Trophoblast cell (in vitro differentiated cells and primary cell): ENCODE measurements around the gene FASN.

ENCODE experiments used
- DNase-seq, 2 donors: peaks; one replicate each; pipeline ENCODE4 v3.0.0-alpha.2; 2016
- H2AFZ ChIP-seq: 2 replicates; pipeline ENCODE4 v1.6.1; 2013; ENCODE audit warnings: low read length, moderate library complexity, mild to moderate bottlenecking; ENCODE audit not compliant: insufficient read depth, poor library complexity
- H2AK5ac ChIP-seq: 2 replicates; pipeline ENCODE4 v1.6.1; 2013; ENCODE audit warnings: mild to moderate bottlenecking, low read length
- H2BK120ac ChIP-seq: 2 replicates; pipeline ENCODE4 v1.6.1; 2013; ENCODE audit warnings: low read length, mild to moderate bottlenecking, moderate library complexity; ENCODE audit not compliant: insufficient read depth, poor library complexity
- H2BK12ac ChIP-seq: 2 replicates; pipeline ENCODE4 v1.6.1; 2013; ENCODE audit warnings: mild to moderate bottlenecking, low read length, moderate library complexity
- H2BK5ac ChIP-seq: 2 replicates; pipeline ENCODE4 v1.6.1; 2013; ENCODE audit warnings: low read length, low read depth, moderate library complexity, mild to moderate bottlenecking; ENCODE audit not compliant: poor library complexity
- H3K14ac ChIP-seq: 2 replicates; pipeline ENCODE4 v1.6.1; 2013; ENCODE audit warnings: mild to moderate bottlenecking, low read length
- H3K18ac ChIP-seq: 2 replicates; pipeline ENCODE4 v1.6.1; 2013; ENCODE audit warnings: mild to moderate bottlenecking, low read length
- H3K23ac ChIP-seq: 2 replicates; pipeline ENCODE4 v1.6.1; 2013; ENCODE audit warnings: low read length
- H3K27ac ChIP-seq: 2 replicates; pipeline ENCODE4 v1.5.1; 2013; ENCODE audit warnings: low read depth, mild to moderate bottlenecking, inconsistent platforms, low read length, moderate library complexity
- H3K27me3 ChIP-seq: 2 replicates; pipeline ENCODE4 v1.6.1; 2013; ENCODE audit warnings: inconsistent platforms, mild to moderate bottlenecking, low read length, moderate library complexity; ENCODE audit not compliant: insufficient read depth
- H3K36me3 ChIP-seq, 2 experiments: 1 replicate in 1 of 2; 2 replicates in 1 of 2; pipeline ENCODE4 v1.6.1; 2013; ENCODE audit warnings: low read length in 2 of 2, mild to moderate bottlenecking in 2 of 2, moderate library complexity in 1 of 2; ENCODE audit not compliant: insufficient read depth in 2 of 2, control insufficient read depth in 1 of 2
- H3K4ac ChIP-seq: 2 replicates; pipeline ENCODE4 v1.6.1; 2013; ENCODE audit warnings: low read depth, mild to moderate bottlenecking, low read length, moderate library complexity
- H3K4me1 ChIP-seq, 2 experiments: 1 replicate in 1 of 2; 2 replicates in 1 of 2; pipeline ENCODE4 v1.6.1; 2013; ENCODE audit warnings: low read length in 2 of 2, mild to moderate bottlenecking in 2 of 2, moderate library complexity in 1 of 2; ENCODE audit not compliant: insufficient read depth in 2 of 2, control insufficient read depth in 1 of 2
- H3K4me2 ChIP-seq: 2 replicates; pipeline ENCODE4 v1.6.1; 2013; ENCODE audit warnings: inconsistent platforms, mild to moderate bottlenecking, low read length, moderate library complexity
- H3K4me3 ChIP-seq: 2 replicates; pipeline ENCODE4 v1.5.1; 2013; ENCODE audit warnings: mild to moderate bottlenecking, low read depth, low read length, inconsistent platforms
- H3K79me1 ChIP-seq: one replicate; pipeline ENCODE4 v1.6.1; 2013; ENCODE audit warnings: low read length
- H3K79me2 ChIP-seq: 2 replicates; pipeline ENCODE4 v1.6.1; 2013; ENCODE audit warnings: low read length, mild to moderate bottlenecking; ENCODE audit not compliant: control insufficient read depth, insufficient read depth, poor library complexity
- H3K9ac ChIP-seq: 2 replicates; pipeline ENCODE4 v1.6.1; 2013; ENCODE audit warnings: mild to moderate bottlenecking, low read length
- H3K9me3 ChIP-seq: 2 replicates; pipeline ENCODE4 v1.6.1; 2013; ENCODE audit warnings: low read depth, mild to moderate bottlenecking, control low read depth, inconsistent platforms, low read length; ENCODE audit not compliant: insufficient read depth
- H4K12ac ChIP-seq: 2 replicates; pipeline ENCODE4 v1.6.1; 2013; ENCODE audit warnings: low read depth, mild to moderate bottlenecking, low read length, moderate library complexity
- H4K8ac ChIP-seq: 2 replicates; pipeline ENCODE4 v1.6.1; 2013; ENCODE audit warnings: low read depth, mild to moderate bottlenecking, low read length, moderate library complexity
- H4K91ac ChIP-seq: one replicate; pipeline ENCODE4 v1.6.1; 2013; ENCODE audit warnings: low read depth, mild to moderate bottlenecking, low read length, moderate library complexity
- WGBS: extraction: QIAGEN DNeasy Blood & Tissue Kit; methylation state at CpG from one replicate; pipeline ENCODE4 v1.1.7; 2013; ENCODE audit warnings: missing lambda C conversion rate; ENCODE audit not compliant: insufficient read length, insufficient coverage; ENCODE audit errors: extremely low coverage; 5-methylcytosine and 5-hydroxymethylcytosine counted together

Gene FASN

DNA sequence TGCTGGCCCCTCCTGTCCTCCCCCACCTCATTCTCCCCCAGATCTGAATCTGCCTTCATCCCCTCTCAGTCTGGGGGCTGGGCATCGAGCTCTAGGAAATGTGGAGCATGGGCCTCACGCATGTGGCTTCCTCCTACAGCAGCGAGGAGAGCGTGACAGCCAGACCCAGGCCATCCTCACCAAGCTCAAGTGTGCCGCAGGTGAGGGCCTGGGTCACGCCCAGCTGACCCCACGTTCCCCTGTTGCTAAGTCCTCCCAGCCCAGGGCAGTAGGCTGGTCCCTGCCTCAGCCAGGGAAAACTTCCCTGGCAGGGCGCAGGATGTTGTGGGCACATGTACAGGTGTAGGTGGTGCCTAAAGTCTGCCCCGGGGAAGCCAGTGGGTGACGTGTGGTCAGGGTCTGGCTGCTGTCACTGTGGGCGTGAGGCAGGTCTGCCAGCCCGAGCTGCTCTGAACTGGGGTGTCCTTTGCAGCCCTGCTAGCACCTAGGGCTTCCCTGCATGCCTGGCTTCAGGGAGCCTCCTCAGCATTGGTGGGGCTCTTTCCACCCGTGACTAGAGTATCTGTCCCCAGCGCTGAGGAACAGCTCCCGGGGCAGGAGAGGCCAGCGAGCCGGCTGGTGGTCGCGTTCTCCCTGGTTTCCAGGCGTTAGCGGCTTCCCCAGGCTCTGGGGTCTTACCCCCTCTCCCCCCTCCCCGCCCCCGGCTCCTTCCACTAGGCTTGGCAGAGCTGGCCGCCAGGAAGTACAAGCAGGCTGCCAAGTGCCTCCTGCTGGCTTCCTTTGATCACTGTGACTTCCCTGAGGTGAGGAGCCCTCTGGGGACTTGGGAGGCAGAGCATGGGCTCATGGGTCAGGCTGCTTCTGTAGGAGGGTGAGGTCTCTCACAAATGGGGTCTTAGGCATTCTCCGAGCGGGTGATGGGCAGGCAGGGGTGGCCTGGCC lies 42.7 kb downstream of the FASN start:
- Histone ChIP-seq H4K12ac (no peak overlapping the region), H3K4me1 (peaks cover 13 to 14% of the 10 kb centered on the region in 2 experiments), H4K91ac (no peak overlapping the region), H2AK5ac (no peak overlapping the region), H3K36me3 (peaks cover 69% of the 10 kb centered on the region in 2 experiments), H3K9ac (no peak overlapping the region), H3K4me3 (no peak overlapping the region), H3K4ac (no peak overlapping the region), H3K14ac (no peak overlapping the region), H3K4me2 (no peak overlapping the region), H3K27ac (no peak overlapping the region), H2AFZ (no peak overlapping the region), H3K79me2 (peaks cover 9% of the 10 kb centered on the region), H2BK5ac (no peak overlapping the region), H3K27me3 (no peaks in the 10 kb centered on the region), H3K18ac (no peak overlapping the region), H3K23ac (no peak overlapping the region), H2BK120ac (no peak overlapping the region), H2BK12ac (no peak overlapping the region), H3K9me3 (peaks cover 2% of the 10 kb centered on the region), H4K8ac (no peak overlapping the region), H3K79me1 (peaks cover 4% of the 10 kb centered on the region)
- DNase-seq, result no peak
- no CpG with 5 or more reads among the region's 26 CpGs for WGBS

- WGBS, result no CpG with 5 or more reads among the region's 38 CpGs
These were observed 43.5 kb downstream of the FASN start for GRCh38 chr17:82054351-82055022.

DNA sequence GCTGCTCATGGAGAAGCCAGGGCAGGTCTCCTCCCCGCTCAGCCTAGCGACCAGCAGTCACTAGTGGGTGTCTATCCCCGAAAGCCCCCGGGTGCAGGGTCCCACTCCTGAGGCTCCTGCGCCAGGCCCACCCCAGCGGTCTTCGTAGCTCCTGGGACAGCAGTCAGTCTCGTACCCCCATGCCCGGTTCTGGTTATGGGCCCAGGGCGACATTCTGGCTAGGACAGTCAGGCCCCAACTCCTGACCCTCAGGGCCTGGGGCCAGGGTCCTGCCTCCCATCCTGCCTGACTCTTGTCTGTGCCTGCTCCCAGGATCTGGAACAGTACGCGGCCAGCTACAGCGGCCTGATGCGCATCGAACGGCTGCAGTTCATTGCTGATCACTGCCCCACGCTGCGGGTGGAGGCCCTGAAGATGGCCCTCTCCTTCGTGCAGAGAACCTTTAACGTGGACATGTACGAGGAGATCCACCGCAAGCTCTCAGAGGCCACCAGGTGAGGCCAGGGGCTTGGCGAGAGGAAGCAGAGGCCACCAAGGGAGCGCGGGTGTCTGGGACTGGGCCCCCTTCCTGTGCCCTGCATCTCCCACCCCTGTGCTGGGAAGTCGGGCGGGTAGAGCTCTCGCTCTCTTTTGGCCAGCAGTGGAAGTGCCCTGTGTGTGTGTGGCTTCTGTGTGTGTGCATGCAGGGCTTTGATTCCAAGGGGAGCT lies 44.3 kb downstream of the FASN start:
- no peak overlapping the region for H4K8ac ChIP-seq
- H3K36me3 ChIP-seq, result peaks cover 66 to 71% of the 10 kb centered on the region in 2 experiments
- H3K79me1 ChIP-seq, result peaks cover 4% of the 10 kb centered on the region
- H2AFZ ChIP-seq, result no peak overlapping the region
- H3K9ac ChIP-seq, result peak overlapping the region; percentile 5
- no peak overlapping the region for H3K4ac ChIP-seq
- no peak overlapping the region for H3K27ac ChIP-seq
- no peak overlapping the region for H3K4me3 ChIP-seq
- DNase-seq, result no peak
- peaks cover 14 to 15% of the 10 kb centered on the region in 2 experiments for H3K4me1 ChIP-seq
- H4K12ac ChIP-seq, result no peak overlapping the region
- no peak overlapping the region for H2BK120ac ChIP-seq
- H3K9me3 ChIP-seq, result peaks cover 4% of the 10 kb centered on the region
- H3K79me2 ChIP-seq, result peaks cover 9% of the 10 kb centered on the region
- no peak overlapping the region for H2BK12ac ChIP-seq
- no peak overlapping the region for H4K91ac ChIP-seq
- H3K18ac ChIP-seq, result no peak overlapping the region
- H3K4me2 ChIP-seq, result peak overlapping the region; percentile 100
- no peak overlapping the region for H2BK5ac ChIP-seq
- no peaks in the 10 kb centered on the region for H3K27me3 ChIP-seq
- no CpG with 5 or more reads among the region's 28 CpGs for WGBS
- no peak overlapping the region for H3K14ac ChIP-seq
- no peak overlapping the region for H3K23ac ChIP-seq
- no peak overlapping the region for H2AK5ac ChIP-seq

More at GRCh38 chr17:82054351-82055022, 43.5 kb downstream of the FASN start:
- no peak overlapping the region for H3K4me2 ChIP-seq
- H2BK5ac ChIP-seq, result no peak overlapping the region
- no peak overlapping the region for H4K91ac ChIP-seq
- peaks cover 14 to 15% of the 10 kb centered on the region in 2 experiments for H3K4me1 ChIP-seq
- peaks cover 4% of the 10 kb centered on the region for H3K79me1 ChIP-seq
- no peaks in the 10 kb centered on the region for H3K27me3 ChIP-seq
- H4K8ac ChIP-seq, result no peak overlapping the region
- no peak overlapping the region for H2AK5ac ChIP-seq
- no peak overlapping the region for H4K12ac ChIP-seq
- H3K23ac ChIP-seq, result no peak overlapping the region
- H3K4ac ChIP-seq, result no peak overlapping the region
- no peak overlapping the region for H2BK12ac ChIP-seq
- H3K14ac ChIP-seq, result no peak overlapping the region
- no peak overlapping the region for H3K27ac ChIP-seq
- H3K9me3 ChIP-seq, result peaks cover 2% of the 10 kb centered on the region
- no peak for DNase-seq
- H3K18ac ChIP-seq, result no peak overlapping the region
- H3K36me3 ChIP-seq, result peaks cover 66 to 69% of the 10 kb centered on the region in 2 experiments
- no peak overlapping the region for H2BK120ac ChIP-seq
- H3K9ac ChIP-seq, result no peak overlapping the region
- H2AFZ ChIP-seq, result no peak overlapping the region
- H3K79me2 ChIP-seq, result peaks cover 9% of the 10 kb centered on the region
- H3K4me3 ChIP-seq, result no peak overlapping the region

- Histone ChIP-seq H3K27me3 (no peaks in the 10 kb centered on the region), H3K27ac (no peak overlapping the region), H3K18ac (no peak overlapping the region), H2BK120ac (no peak overlapping the region), H3K4me3 (no peak overlapping the region), H3K9ac (peak overlapping the region; percentile 15), H3K79me2 (peaks cover 9% of the 10 kb centered on the region), H3K4me1 (peaks cover 14 to 15% of the 10 kb centered on the region in 2 experiments), H4K8ac (no peak overlapping the region), H3K4me2 (peak overlapping the region; percentile 100), H3K79me1 (peaks cover 4% of the 10 kb centered on the region), H2AK5ac (no peak overlapping the region), H3K4ac (no peak overlapping the region), H2BK5ac (no peak overlapping the region), H3K9me3 (peaks cover 4% of the 10 kb centered on the region), H3K14ac (no peak overlapping the region), H3K36me3 (peaks cover 66 to 71% of the 10 kb centered on the region in 2 experiments), H2AFZ (no peak overlapping the region), H4K91ac (no peak overlapping the region), H4K12ac (no peak overlapping the region), H3K23ac (no peak overlapping the region), H2BK12ac (no peak overlapping the region)
- WGBS, result no CpG with 5 or more reads among the region's 19 CpGs
- no peak for DNase-seq
These were observed 44.9 kb downstream of the FASN start for GRCh38 chr17:82053130-82053529.
